ENCODE measurements around the gene ZNF407.

Gene ZNF407

GRCh38 chr18:74766251-74766650 is 168.6 kb downstream of the ZNF407 start:
- H3K27me3 ChIP-seq (ENCODE audit: insufficient read depth, poor library complexity, severe bottlenecking) = no peaks in the 10 kb centered on the region

GRCh38 chr18:74768096-74768495 is 170.4 kb downstream of the ZNF407 start:
- Histone ChIP-seq H3K4me1 (ENCODE audit: insufficient read depth, poor library complexity, severe bottlenecking) (no peaks in the 10 kb centered on the region), H3K27me3 (ENCODE audit: insufficient read depth, poor library complexity, severe bottlenecking) (no peaks in the 10 kb centered on the region), H3K36me3 (ENCODE audit: low read depth) (no peaks in the 10 kb centered on the region), H3K27ac (ENCODE audit: poor library complexity, severe bottlenecking) (no peak overlapping the region), H3K4me3 (ENCODE audit: severe bottlenecking) (no peak overlapping the region), H3K9me3 (ENCODE audit: severe bottlenecking) (no peaks in the 10 kb centered on the region)
- DNase-seq (ENCODE audit: low spot score) (no peak), ATAC-seq (ENCODE audit: low read depth) (no peak)
- no peak for TF ChIP-seq CTCF (IDR thresholded peaks at IDR 0.05; ENCODE audit: poor library complexity, severe bottlenecking)

More at GRCh38 chr18:74766251-74766650, 168.6 kb downstream of the ZNF407 start:
- ATAC-seq (ENCODE audit: low read depth) (no peak), DNase-seq (ENCODE audit: low spot score) (no peak)
- TF ChIP-seq CTCF (IDR thresholded peaks at IDR 0.05; ENCODE audit: poor library complexity, severe bottlenecking) = no peak
- H3K4me1 ChIP-seq (ENCODE audit: insufficient read depth, poor library complexity, severe bottlenecking) = no peaks in the 10 kb centered on the region
- H3K36me3 ChIP-seq (ENCODE audit: low read depth) = no peaks in the 10 kb centered on the region
- no peaks in the 10 kb centered on the region for H3K9me3 ChIP-seq (ENCODE audit: severe bottlenecking)
- H3K4me3 ChIP-seq (ENCODE audit: severe bottlenecking) = no peak overlapping the region
- no peak overlapping the region for H3K27ac ChIP-seq (ENCODE audit: poor library complexity, severe bottlenecking)

GRCh38 chr18:74773171-74773624 is 175.5 kb downstream of the ZNF407 start:
- H3K27me3 ChIP-seq (ENCODE audit: insufficient read depth, poor library complexity, severe bottlenecking) = no peaks in the 10 kb centered on the region
- DNase-seq (ENCODE audit: low spot score) (no peak), ATAC-seq (ENCODE audit: low read depth) (no peak)
- H3K36me3 ChIP-seq (ENCODE audit: low read depth) = no peaks in the 10 kb centered on the region
- no peak overlapping the region for H3K4me3 ChIP-seq (ENCODE audit: severe bottlenecking)
- no peaks in the 10 kb centered on the region for H3K4me1 ChIP-seq (ENCODE audit: insufficient read depth, poor library complexity, severe bottlenecking)
- no peak for TF ChIP-seq CTCF (IDR thresholded peaks at IDR 0.05; ENCODE audit: poor library complexity, severe bottlenecking)
- no peak overlapping the region for H3K27ac ChIP-seq (ENCODE audit: poor library complexity, severe bottlenecking)
- no peaks in the 10 kb centered on the region for H3K9me3 ChIP-seq (ENCODE audit: severe bottlenecking)

- no peaks in the 10 kb centered on the region for H3K9me3 ChIP-seq (ENCODE audit: severe bottlenecking)
- ATAC-seq (ENCODE audit: low read depth) (no peak), DNase-seq (ENCODE audit: low spot score) (no peak)
- H3K4me1 ChIP-seq (ENCODE audit: insufficient read depth, poor library complexity, severe bottlenecking) = no peaks in the 10 kb centered on the region
- no peak for TF ChIP-seq CTCF (IDR thresholded peaks at IDR 0.05; ENCODE audit: poor library complexity, severe bottlenecking)
- no peak overlapping the region for H3K4me3 ChIP-seq (ENCODE audit: severe bottlenecking)
- no peaks in the 10 kb centered on the region for H3K36me3 ChIP-seq (ENCODE audit: low read depth)
- no peak overlapping the region for H3K27ac ChIP-seq (ENCODE audit: poor library complexity, severe bottlenecking)
- no peaks in the 10 kb centered on the region for H3K27me3 ChIP-seq (ENCODE audit: insufficient read depth, poor library complexity, severe bottlenecking)
Measured at GRCh38 chr18:74774486-74774885, 176.8 kb downstream of the ZNF407 start.

GRCh38 chr18:74775239-74775638 is 177.6 kb downstream of the ZNF407 start:
- ATAC-seq (ENCODE audit: low read depth) (0 out of 3 replicates have a peak, but pooled peaks have one; percentile 21), DNase-seq (ENCODE audit: low spot score) (no peak)
- no peak overlapping the region for H3K27ac ChIP-seq (ENCODE audit: poor library complexity, severe bottlenecking)

More at GRCh38 chr18:74775239-74775638, 177.6 kb downstream of the ZNF407 start:
- H3K4me1 ChIP-seq (ENCODE audit: insufficient read depth, poor library complexity, severe bottlenecking) = no peaks in the 10 kb centered on the region
- no peaks in the 10 kb centered on the region for H3K9me3 ChIP-seq (ENCODE audit: severe bottlenecking)
- H3K36me3 ChIP-seq (ENCODE audit: low read depth) = no peaks in the 10 kb centered on the region
- no peak overlapping the region for H3K4me3 ChIP-seq (ENCODE audit: severe bottlenecking)
- TF ChIP-seq CTCF (IDR thresholded peaks at IDR 0.05; ENCODE audit: poor library complexity, severe bottlenecking) = no peak
- H3K27me3 ChIP-seq (ENCODE audit: insufficient read depth, poor library complexity, severe bottlenecking) = no peaks in the 10 kb centered on the region

All from RWPE2 (cell line).